ENCODE results near the gene SPG21.

DNA sequence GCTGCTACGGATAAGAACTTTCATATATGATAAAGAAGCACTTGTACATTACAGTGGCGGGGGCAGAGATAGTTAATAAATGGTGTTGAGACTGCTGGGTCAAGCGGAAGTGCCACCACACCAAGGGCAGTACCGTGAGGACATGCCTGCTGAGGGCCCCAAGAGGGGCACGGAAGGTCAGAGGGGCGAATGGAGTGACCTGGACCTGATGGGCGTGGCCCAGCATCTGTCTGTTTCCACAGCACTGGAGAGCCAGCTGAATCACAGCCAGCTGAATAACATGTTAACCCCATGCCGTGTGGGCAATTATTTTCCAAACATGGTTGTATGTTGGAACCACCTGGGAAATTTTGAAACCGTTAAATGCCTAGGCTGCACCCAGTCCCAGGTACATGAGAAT, 40.8 kb downstream of the SPG21 start:
- TF ChIP-seq EGR2 (tag by site-specific recombination; IDR thresholded peaks at IDR 0.05; ENCODE audit: low read depth) (no peak), SETDB1 (IDR thresholded peaks at IDR 0.05; ENCODE audit: insufficient read length, low read length) (no peak), ZNF155 (tag by site-specific recombination; IDR thresholded peaks at IDR 0.05) (no peak), ZNF274 (IDR thresholded peaks at IDR 0.05; ENCODE audit: low read length) (no peak), ZNF274 (tag by site-specific recombination; IDR thresholded peaks at IDR 0.05; ENCODE audit: borderline replicate concordance) (no peak), ZNF416 (tag by site-specific recombination; IDR thresholded peaks at IDR 0.05) (no peak), REST (tag by site-specific recombination; IDR thresholded peaks at IDR 0.05) (no peak), MZF1 (tag by site-specific recombination; IDR thresholded peaks at IDR 0.05; ENCODE audit: borderline replicate concordance) (no peak), CTCF (tag by site-specific recombination; IDR thresholded peaks at IDR 0.05) (no peak), ZNF174 (tag by site-specific recombination; IDR thresholded peaks at IDR 0.05) (no peak), ZNF664 (tag by site-specific recombination; IDR thresholded peaks at IDR 0.05) (no peak), ZNF488 (tag by site-specific recombination; IDR thresholded peaks at IDR 0.05) (no peak)
- TF ChIP-seq, protein P1, sequence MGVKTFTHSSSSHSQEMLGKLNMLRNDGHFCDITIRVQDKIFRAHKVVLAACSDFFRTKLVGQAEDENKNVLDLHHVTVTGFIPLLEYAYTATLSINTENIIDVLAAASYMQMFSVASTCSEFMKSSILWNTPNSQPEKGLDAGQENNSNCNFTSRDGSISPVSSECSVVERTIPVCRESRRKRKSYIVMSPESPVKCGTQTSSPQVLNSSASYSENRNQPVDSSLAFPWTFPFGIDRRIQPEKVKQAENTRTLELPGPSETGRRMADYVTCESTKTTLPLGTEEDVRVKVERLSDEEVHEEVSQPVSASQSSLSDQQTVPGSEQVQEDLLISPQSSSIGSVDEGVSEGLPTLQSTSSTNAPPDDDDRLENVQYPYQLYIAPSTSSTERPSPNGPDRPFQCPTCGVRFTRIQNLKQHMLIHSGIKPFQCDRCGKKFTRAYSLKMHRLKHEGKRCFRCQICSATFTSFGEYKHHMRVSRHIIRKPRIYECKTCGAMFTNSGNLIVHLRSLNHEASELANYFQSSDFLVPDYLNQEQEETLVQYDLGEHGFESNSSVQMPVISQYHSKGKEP (tag by site-specific recombination; IDR thresholded peaks at IDR 0.05), result no peak
